Central memory CD4-positive, alpha-beta T cell (primary cell): ENCODE results near the gene NEAT1.

Experiments used
- DNase-seq: peaks from one replicate; pipeline ENCODE4 v3.0.0; 2022

The NEAT1 gene

DNA sequence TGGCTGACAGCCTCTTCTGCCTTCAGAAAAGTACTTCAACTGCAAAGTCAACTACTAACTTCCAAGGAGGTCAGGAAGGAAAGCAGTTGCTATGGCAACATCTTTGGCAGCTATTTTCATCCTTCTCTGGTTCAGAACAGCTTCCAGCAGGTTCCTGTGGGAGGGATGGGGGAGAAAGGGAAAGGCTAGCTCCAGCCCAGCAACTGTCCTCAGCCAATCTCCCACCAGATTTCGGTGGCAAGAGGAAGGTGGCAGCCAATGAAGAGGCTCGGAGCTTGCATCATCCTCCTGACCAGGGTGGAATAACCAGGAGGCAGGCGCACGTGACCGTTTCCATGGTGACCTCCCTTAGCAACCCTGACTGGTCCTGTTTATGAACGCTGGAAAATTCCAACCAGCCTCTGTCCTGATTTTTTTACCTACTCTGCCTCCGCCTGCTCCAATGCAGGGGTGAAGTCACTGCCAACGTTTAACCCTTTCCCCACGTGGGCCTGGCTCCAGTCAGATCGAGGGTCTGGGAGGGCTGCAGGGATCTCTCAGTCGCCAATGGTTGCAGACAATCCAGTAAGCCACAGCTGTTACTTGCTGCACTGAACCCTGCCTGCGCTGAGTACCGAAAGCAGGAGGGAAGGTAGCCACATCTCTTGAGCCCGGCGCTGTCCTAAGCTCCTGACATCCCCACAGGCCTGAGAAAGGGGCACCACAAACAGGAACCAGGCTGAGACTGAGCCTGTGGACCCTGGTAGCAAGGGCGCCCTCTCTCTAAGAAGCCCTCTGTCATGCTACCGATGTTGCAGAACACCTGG lies 65.1 kb downstream of the NEAT1 start:
- DNase-seq = no peak

DNA sequence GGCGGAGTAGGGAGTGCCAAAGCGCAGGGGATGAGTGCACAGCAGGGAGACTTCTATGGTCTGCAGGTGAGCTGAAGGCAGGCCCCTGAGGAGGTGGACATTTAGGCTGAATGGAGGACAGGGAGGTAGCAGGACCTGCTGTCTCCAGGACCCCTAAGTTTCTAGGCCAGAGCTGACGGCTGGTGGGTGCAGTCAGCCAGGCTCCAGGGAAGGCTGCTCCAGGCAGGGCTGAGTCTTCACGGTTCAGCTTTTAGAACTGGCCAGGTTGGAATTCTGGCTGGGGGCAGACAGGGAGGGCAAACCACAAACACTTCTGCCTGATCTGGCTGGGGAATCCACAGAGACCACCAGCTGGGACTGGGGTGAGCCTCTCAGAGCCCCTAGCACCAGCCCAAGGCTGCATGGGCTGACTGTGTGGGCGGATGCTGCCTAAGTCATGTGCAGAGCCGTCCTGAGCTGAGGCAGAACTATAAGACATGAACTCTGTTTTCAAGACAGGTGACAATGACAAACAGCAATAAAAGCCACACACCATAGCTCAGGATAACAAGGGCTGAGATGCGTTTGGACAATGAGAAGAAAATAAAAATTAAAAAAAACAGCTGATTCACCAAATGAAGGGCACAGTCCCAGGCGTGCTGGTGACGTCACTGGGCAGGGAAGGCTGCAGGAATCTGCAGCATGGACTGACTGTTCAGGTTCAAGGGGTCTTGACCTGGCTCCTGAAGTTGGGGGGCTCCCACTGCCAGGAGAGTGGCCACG lies 65.9 kb downstream of the NEAT1 start:
- no peak for DNase-seq

DNA sequence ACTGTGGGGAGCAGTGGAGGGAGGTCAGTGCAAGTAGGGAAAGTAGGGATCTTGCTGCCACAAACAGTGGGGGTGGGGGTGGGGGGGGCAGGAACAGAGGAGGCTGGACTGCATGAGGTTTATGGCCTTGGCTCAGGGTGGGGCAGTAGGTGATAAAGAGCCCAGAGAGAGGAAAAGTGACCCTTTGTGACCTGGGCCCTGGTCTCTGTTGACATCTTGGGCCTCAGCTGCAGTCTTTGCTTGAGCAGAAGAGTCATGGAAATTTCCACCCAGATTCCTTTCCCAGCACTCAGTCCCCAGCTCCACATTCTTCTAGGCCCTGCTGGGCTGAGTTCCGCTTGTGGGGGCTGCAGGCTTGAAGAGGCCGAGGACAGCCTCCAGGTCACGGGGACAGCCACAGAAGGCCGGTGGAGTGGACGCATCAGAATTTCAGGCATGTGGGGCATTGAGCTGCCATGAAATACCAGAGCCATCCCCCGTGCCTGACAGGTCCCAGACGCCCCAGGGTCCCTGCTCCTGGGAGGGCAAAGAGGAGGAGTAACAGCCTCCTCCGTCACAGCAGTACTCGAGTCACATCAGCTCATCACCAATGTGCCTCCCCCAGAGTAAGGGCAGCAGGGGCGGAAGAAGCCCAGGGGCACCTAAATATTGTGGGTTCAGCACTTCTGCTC lies 66.6 kb downstream of the NEAT1 start:
- no peak for DNase-seq

DNA sequence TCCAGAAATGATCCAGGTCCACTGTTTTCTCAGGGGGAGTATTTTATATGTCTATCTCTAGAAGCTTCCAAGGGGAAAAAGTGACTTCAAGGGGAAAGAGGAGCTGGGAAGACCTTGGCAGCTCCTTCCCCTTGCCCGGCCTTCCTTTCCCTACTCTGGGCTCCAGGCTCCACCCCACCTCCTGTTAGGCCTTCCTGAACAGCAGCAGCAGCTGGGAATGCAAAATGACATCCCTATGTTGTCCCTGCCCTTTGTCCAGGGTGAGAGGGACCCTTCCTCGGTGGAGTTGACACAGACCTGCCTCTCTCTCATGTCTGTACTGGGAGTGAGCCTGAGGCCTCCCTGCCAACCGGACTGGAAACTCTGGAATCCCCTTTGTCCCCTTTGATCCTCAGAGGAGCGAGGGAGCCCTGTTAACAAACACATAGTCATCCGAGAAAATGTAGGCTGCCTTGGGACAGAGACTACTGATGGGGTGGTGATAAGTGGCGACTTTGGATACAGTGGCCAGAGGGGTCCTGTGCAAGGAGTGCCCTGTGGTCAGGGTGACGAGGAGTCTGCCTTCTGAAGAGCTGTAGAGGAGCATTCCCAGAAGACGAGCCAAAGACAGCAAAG lies 67.2 kb downstream of the NEAT1 start:
- no peak for DNase-seq

DNA sequence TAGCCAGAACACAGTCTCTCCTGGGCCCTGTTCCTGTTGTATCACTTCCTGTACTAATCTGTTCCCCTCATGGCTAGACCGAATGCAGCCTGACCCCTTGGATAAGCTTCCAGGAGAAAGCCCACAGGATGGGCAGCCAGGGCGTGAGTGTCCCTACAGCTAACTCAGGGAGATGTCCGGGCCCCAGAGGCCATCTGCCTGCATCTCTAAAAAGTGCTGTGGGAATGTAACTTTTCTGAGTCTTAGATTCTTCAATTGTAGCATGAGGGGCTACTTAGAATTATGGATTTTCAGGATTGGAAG lies 68.5 kb downstream of the NEAT1 start:
- DNase-seq = no peak

DNA sequence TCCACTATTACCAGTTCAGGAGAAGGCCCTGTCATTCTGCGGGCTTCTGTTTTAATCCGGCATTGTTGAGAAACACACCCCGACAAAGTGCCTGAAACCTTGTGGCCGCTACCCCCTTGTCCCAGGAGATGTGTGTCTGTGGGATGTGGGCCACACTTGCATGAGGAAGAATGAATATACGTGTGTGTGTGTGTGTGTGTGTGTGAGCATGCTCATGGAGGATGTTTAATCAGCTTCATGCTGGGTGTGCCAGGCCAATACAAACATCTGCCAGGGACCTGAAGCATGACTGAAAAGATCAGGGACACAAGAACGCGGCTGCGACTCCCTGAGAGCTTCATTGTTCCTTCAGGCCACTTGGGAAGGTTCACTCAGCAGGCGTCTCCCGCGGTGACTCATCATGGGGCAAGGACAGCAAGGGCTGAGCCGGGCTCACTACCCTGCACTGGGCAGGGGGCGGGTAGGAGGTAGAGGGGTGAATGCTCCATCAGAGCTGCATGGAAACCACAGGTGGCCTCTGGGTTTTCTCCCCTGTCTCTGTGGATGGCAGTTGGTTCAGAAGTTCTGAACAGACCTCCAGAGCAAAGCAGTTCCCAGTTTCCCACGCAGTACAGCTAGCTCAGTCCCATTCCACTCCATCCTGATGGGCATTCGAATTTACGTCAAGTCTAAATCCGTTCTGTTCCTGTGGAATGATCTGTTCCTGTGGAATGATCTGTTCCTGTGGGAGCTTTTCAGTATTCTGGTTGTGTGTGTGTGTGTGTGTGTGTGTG lies 69.2 kb downstream of the NEAT1 start:
- DNase-seq = no peak

DNA sequence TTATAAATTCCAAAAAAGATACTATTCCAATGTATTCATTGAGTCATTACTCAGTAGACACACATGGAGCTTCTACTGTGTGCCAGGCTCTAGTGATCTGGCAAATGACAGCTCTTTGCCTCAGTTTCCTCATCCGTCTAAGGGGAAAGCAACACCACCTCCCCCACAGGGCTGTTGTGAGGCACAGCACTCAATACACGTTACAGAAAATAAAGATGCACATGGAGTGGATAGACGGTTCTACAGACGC lies 69.7 kb downstream of the NEAT1 start:
- DNase-seq = no peak

DNA sequence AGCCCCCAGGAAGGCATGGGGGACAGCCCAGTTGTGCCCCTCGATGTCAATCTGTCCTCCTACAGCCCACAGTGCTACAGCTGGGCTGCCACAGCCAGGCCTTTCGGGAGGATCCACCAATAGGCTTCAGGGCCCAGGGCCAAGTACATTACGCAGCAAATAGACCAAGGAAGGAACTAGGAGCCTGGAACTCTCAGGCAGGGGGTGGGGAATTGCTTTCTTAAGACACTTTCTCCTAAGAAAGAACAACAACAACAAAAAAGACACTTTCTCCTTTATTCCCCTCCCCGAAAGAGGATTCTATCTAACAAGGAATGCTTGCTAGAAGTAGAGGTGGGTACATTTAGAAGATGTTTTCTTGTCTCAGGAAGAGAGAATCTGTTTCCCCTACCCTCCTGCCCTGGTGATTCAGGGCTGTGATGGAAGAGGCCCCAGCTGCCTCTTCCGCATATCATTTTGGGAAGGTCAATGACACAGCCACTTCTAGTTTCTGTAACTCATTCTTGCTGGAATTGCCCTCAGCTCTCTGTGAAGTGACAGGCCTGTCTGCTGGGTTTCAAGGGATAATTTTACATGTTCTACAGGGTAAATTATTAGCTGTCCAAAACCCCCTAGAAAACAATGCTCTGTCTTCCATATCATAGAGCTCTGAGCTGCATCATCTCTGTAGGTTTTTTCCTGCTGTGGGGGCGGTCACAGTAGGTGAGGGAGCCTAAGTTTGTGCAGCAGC lies 70.2 kb downstream of the NEAT1 start:
- no peak for DNase-seq

DNA sequence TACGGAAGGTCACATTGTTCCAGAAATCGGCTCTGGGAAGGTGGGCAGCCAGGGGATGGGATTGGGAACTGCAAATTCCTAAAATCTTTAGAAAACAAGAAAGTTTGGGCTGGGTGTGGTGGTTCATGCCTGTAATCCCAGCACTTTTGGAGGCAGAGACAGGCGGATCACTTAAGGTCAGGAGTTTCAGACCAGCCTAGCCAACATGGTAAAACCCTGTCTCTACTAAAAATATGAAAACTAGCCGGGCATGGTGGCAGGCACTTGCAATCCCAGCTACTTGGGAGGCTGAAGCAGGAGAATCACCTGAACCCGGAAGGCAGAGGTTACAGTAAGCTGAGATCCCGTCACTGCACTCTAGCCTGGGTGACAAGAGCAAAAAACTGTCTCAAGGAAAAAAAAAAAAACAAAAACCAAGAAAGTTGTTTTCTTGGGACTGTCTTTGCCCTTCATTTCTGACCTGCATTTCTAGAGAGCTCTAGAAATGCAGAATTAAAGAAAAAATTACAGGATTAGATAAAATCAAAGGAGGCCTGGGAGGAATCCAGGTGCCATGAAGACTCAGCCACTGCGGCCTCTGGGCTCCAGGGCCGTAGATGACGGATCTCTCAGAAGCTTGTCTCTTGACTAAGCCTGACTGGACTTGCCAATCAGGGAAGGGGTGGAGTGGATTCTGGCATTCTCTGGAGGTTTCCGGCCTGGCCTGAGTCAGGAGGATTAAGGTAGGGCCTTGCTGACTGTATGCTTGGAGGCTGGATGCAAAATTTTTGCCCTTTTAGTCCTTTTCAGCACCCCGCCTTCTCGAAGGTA lies 71.0 kb downstream of the NEAT1 start:
- no peak for DNase-seq
